ENCODE results near the gene UBAP1. TPM values are rescaled to one million over a fixed set of nuclear protein-coding genes. Genes with fewer than 3 reads are reported as not detected.
"Not testable (repeated sequence)": the region's sequence is repeated elsewhere in the genome, so short reads cannot be mapped to it uniquely, and the experiment has no call there.

UBAP1 gene
- total and polyA plus RNA-seq, 4 donors, result 32.3 to 74.1 (median 51.6) TPM

DNA sequence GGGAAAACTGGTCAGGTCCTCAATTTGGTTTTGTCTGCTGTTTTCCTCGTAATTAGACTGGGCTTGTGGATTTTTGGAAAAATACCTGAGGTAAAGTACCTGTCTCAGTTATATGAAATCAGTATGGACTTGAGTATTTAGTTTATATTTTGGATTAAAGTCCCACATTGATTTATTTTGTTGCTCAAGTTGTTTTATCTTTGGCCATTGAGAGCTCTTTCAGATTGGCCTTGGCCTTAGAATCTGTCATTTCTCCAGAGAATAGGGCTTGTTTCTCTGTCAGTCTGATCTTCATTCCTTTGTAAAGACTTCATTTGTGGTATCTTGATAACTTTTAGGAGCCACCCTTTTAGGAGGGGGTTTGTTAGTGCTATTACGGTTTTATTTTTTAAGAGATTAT, 21.2 kb downstream of the UBAP1 start:
- H3K36me3 ChIP-seq (ENCODE audit: control insufficient read depth, insufficient read depth, low read length), result peaks cover 11% of the 10 kb centered on the region
- H3K27ac ChIP-seq (ENCODE audit: low read depth, low read length), result no peak overlapping the region
- H3K9me3 ChIP-seq (ENCODE audit: control insufficient read depth, insufficient read depth, low read length), result peaks cover 3% of the 10 kb centered on the region
- no peak for DNase-seq (ENCODE audit: low read depth in 4 of 6, low spot score in 6 of 6)
- no CpG with 5 or more reads among the region's 2 CpGs for WGBS (ENCODE audit: insufficient coverage)
- H3K4me3 ChIP-seq (ENCODE audit: low read depth, low read length), result no peak overlapping the region
- no peaks in the 10 kb centered on the region for H3K4me1 ChIP-seq (ENCODE audit: control insufficient read depth, insufficient read depth, low read length)
- H3K27me3 ChIP-seq (ENCODE audit: control insufficient read depth, insufficient read depth, low read length), result no peaks in the 10 kb centered on the region

- H3K36me3 ChIP-seq (ENCODE audit: control insufficient read depth, insufficient read depth, low read length), result no peaks in the 10 kb centered on the region
- H3K27me3 ChIP-seq (ENCODE audit: control insufficient read depth, insufficient read depth, low read length), result no peaks in the 10 kb centered on the region
- H3K4me3 ChIP-seq (ENCODE audit: low read depth, low read length), result no peak overlapping the region
- H3K9me3 ChIP-seq (ENCODE audit: control insufficient read depth, insufficient read depth, low read length), result no peaks in the 10 kb centered on the region
- no peaks in the 10 kb centered on the region for H3K4me1 ChIP-seq (ENCODE audit: control insufficient read depth, insufficient read depth, low read length)
- peak overlapping the region; percentile 25 for H3K27ac ChIP-seq (ENCODE audit: low read depth, low read length)
- peak in 1 of 6 donors; percentile 22 for DNase-seq (ENCODE audit: low read depth in 4 of 6, low spot score in 6 of 6)
- no CpG with 5 or more reads among the region's 4 CpGs for WGBS (ENCODE audit: insufficient coverage)
Observed at GRCh38 chr9:34203275-34203991, 24.6 kb downstream of the UBAP1 start.

- Histone ChIP-seq H3K27ac (ENCODE audit: low read depth, low read length) (peak overlapping the region; percentile 25), H3K27me3 (ENCODE audit: control insufficient read depth, insufficient read depth, low read length) (no peaks in the 10 kb centered on the region), H3K9me3 (ENCODE audit: control insufficient read depth, insufficient read depth, low read length) (no peaks in the 10 kb centered on the region), H3K4me1 (ENCODE audit: control insufficient read depth, insufficient read depth, low read length) (no peaks in the 10 kb centered on the region), H3K4me3 (ENCODE audit: low read depth, low read length) (no peak overlapping the region), H3K36me3 (ENCODE audit: control insufficient read depth, insufficient read depth, low read length) (no peaks in the 10 kb centered on the region)
- DNase-seq (ENCODE audit: low read depth in 4 of 6, low spot score in 6 of 6), result no peak
- WGBS (ENCODE audit: insufficient coverage), result no CpG with 5 or more reads among the region's 6 CpGs
Observed at GRCh38 chr9:34203992-34204635, 25.3 kb downstream of the UBAP1 start.

GRCh38 chr9:34205102-34205501, 26.3 kb downstream of the UBAP1 start:
- no peaks in the 10 kb centered on the region for H3K36me3 ChIP-seq (ENCODE audit: control insufficient read depth, insufficient read depth, low read length)
- no peaks in the 10 kb centered on the region for H3K4me1 ChIP-seq (ENCODE audit: control insufficient read depth, insufficient read depth, low read length)
- no peak overlapping the region for H3K27ac ChIP-seq (ENCODE audit: low read depth, low read length)
- no peaks in the 10 kb centered on the region for H3K27me3 ChIP-seq (ENCODE audit: control insufficient read depth, insufficient read depth, low read length)
- no peaks in the 10 kb centered on the region for H3K9me3 ChIP-seq (ENCODE audit: control insufficient read depth, insufficient read depth, low read length)
- DNase-seq (ENCODE audit: low read depth in 4 of 6, low spot score in 6 of 6), result no peak
- H3K4me3 ChIP-seq (ENCODE audit: low read depth, low read length), result no peak overlapping the region

GRCh38 chr9:34206561-34206960, 27.7 kb downstream of the UBAP1 start:
- WGBS (ENCODE audit: insufficient coverage), result no CpG with 5 or more reads among the region's 4 CpGs
- DNase-seq (ENCODE audit: low read depth in 4 of 6, low spot score in 6 of 6), result no peak

DNA sequence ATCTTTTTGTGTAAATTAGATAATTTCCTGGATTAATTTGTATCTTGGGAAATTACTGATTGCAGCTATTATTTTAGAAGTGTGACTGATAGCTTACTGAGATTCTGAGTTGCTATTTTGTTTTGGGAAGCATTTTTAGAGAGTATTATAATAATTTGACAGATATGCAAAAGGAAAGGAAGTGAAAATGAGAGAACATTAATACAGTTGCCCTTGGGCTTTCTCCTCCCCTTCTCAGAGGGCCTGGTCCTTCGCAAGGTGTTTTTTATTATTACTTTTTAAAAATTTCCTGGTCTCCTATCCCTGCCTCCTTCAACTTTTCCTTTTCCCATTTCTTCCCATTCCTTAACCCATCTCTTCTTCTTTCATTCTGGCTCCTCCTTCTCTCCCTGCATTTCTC, 32.6 kb downstream of the UBAP1 start:
- no CpG with 5 or more reads among the region's 1 CpG for WGBS (ENCODE audit: insufficient coverage)
- no peaks in the 10 kb centered on the region for H3K27me3 ChIP-seq (ENCODE audit: control insufficient read depth, insufficient read depth, low read length)
- no peaks in the 10 kb centered on the region for H3K4me1 ChIP-seq (ENCODE audit: control insufficient read depth, insufficient read depth, low read length)
- no peaks in the 10 kb centered on the region for H3K36me3 ChIP-seq (ENCODE audit: control insufficient read depth, insufficient read depth, low read length)
- no peaks in the 10 kb centered on the region for H3K9me3 ChIP-seq (ENCODE audit: control insufficient read depth, insufficient read depth, low read length)
- no peak overlapping the region for H3K27ac ChIP-seq (ENCODE audit: low read depth, low read length)
- H3K4me3 ChIP-seq (ENCODE audit: low read depth, low read length), result no peak overlapping the region
- peak in 1 of 6 donors; percentile 15 for DNase-seq (ENCODE audit: low read depth in 4 of 6, low spot score in 6 of 6)

More at GRCh38 chr9:34206561-34206960, 27.7 kb downstream of the UBAP1 start:
- Histone ChIP-seq H3K27ac (ENCODE audit: low read depth, low read length) (no peak overlapping the region), H3K4me1 (ENCODE audit: control insufficient read depth, insufficient read depth, low read length) (no peaks in the 10 kb centered on the region), H3K27me3 (ENCODE audit: control insufficient read depth, insufficient read depth, low read length) (no peaks in the 10 kb centered on the region), H3K4me3 (ENCODE audit: low read depth, low read length) (no peak overlapping the region), H3K36me3 (ENCODE audit: control insufficient read depth, insufficient read depth, low read length) (no peaks in the 10 kb centered on the region), H3K9me3 (ENCODE audit: control insufficient read depth, insufficient read depth, low read length) (no peaks in the 10 kb centered on the region)

DNA sequence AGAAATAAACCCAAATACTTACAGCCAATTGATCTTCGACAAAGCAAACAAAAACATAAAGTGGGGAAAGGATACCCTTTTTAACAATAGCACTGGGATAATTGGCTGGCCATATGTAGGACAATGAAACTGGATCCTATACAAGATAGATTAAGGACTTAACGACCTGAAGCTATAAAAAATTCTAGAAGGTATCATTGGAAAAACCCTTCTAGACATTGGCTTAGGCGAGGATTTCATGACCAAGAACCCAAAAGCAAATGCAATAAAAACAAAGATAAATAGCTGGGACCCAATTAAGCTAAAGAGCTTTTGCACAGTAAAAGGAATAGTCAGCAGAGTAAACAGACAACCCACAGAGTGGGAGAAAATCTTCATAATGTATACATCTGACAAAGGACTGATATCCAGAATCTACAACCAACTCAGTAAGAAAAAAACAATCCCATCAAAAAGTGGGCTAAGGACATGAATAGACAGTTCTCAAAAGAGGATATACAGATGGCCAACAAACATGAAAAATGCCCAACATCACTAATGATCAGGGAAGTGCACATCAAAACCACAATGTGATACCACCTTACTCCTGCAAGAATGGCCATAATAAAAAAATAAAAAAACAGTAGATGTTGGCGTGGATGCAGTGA, 35.6 kb downstream of the UBAP1 start:
- not testable (repeated sequence) for DNase-seq (ENCODE audit: low read depth in 4 of 6, low spot score in 6 of 6); H3K4me1 ChIP-seq (ENCODE audit: control insufficient read depth, insufficient read depth, low read length); H3K27me3 ChIP-seq (ENCODE audit: control insufficient read depth, insufficient read depth, low read length); H3K36me3 ChIP-seq (ENCODE audit: control insufficient read depth, insufficient read depth, low read length); H3K27ac ChIP-seq (ENCODE audit: low read depth, low read length); H3K4me3 ChIP-seq (ENCODE audit: low read depth, low read length); H3K9me3 ChIP-seq (ENCODE audit: control insufficient read depth, insufficient read depth, low read length)
- no CpG with 5 or more reads among the region's 4 CpGs for WGBS (ENCODE audit: insufficient coverage)

GRCh38 chr9:34216325-34216724, 37.5 kb downstream of the UBAP1 start:
- H3K27me3 ChIP-seq (ENCODE audit: control insufficient read depth, insufficient read depth, low read length), result no peaks in the 10 kb centered on the region
- 88% methylated on average over 2 of the region's 3 CpGs for WGBS (ENCODE audit: insufficient coverage)
- H3K4me1 ChIP-seq (ENCODE audit: control insufficient read depth, insufficient read depth, low read length), result no peaks in the 10 kb centered on the region
- H3K27ac ChIP-seq (ENCODE audit: low read depth, low read length), result no peak overlapping the region
- no peak overlapping the region for H3K4me3 ChIP-seq (ENCODE audit: low read depth, low read length)
- H3K36me3 ChIP-seq (ENCODE audit: control insufficient read depth, insufficient read depth, low read length), result no peaks in the 10 kb centered on the region
- DNase-seq (ENCODE audit: low read depth in 4 of 6, low spot score in 6 of 6), result no peak
- H3K9me3 ChIP-seq (ENCODE audit: control insufficient read depth, insufficient read depth, low read length), result no peaks in the 10 kb centered on the region

GRCh38 chr9:34217015-34217414, 38.2 kb downstream of the UBAP1 start:
- 100% methylated on average over 1 of the region's 2 CpGs for WGBS (ENCODE audit: insufficient coverage)
- not testable (repeated sequence) for H3K4me1 ChIP-seq (ENCODE audit: control insufficient read depth, insufficient read depth, low read length)

DNA sequence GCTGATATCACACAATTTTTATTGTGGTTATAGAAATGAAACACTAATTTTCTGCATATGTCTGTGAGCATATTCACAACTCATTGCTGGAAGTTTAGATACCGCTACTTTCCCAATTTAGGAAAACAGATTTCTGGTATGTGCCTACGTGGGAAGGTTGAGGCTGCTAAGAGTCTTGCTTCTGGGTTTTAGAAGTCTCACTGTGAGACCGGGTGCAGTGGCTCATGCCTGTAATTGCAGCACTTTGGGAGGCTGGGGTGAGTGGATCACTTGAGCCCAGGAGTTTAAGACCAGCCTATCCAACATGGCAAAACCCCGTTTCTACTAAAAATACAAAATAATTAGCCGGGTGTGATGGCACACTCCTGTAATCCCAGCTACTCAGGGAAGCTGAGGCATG, 39.6 kb downstream of the UBAP1 start:
- Histone ChIP-seq H3K36me3 (ENCODE audit: control insufficient read depth, insufficient read depth, low read length) (no peaks in the 10 kb centered on the region), H3K27me3 (ENCODE audit: control insufficient read depth, insufficient read depth, low read length) (no peaks in the 10 kb centered on the region), H3K9me3 (ENCODE audit: control insufficient read depth, insufficient read depth, low read length) (no peaks in the 10 kb centered on the region), H3K4me3 (ENCODE audit: low read depth, low read length) (no peak overlapping the region), H3K4me1 (ENCODE audit: control insufficient read depth, insufficient read depth, low read length) (no peaks in the 10 kb centered on the region), H3K27ac (ENCODE audit: low read depth, low read length) (no peak overlapping the region)
- 78% methylated on average over 2 of the region's 5 CpGs for WGBS (ENCODE audit: insufficient coverage)
- DNase-seq (ENCODE audit: low read depth in 4 of 6, low spot score in 6 of 6), result no peak

More at GRCh38 chr9:34217015-34217414, 38.2 kb downstream of the UBAP1 start:
- not testable (repeated sequence) for H3K27ac ChIP-seq (ENCODE audit: low read depth, low read length); H3K36me3 ChIP-seq (ENCODE audit: control insufficient read depth, insufficient read depth, low read length); H3K4me3 ChIP-seq (ENCODE audit: low read depth, low read length); H3K27me3 ChIP-seq (ENCODE audit: control insufficient read depth, insufficient read depth, low read length); DNase-seq (ENCODE audit: low read depth in 4 of 6, low spot score in 6 of 6); H3K9me3 ChIP-seq (ENCODE audit: control insufficient read depth, insufficient read depth, low read length)

All from spinal cord (tissue), 10 donors.